Measurements from ENCODE around the gene GFRA4.
A peak's percentile ranks its signal among the peaks of the same experiment; 100 is the strongest.
"Not testable (repeated sequence)": the region's sequence is repeated elsewhere in the genome, so short reads cannot be mapped to it uniquely, and the experiment has no call there.

The GFRA4 gene

GRCh38 chr20:3652676-3653596 is 10.3 kb downstream of the GFRA4 start:
- peak; percentile 44 for DNase-seq

- DNase-seq: peak; percentile 41
These were observed 11.0 kb downstream of the GFRA4 start for GRCh38 chr20:3652221-3652620.

GRCh38 chr20:3651204-3651962 is 11.8 kb downstream of the GFRA4 start:
- DNase-seq: no peak

- no peak for DNase-seq
These were observed 14.2 kb downstream of the GFRA4 start for GRCh38 chr20:3648951-3649350.

GRCh38 chr20:3647473-3647872 is 15.7 kb downstream of the GFRA4 start:
- no peak for DNase-seq

GRCh38 chr20:3646651-3647050 is 16.5 kb downstream of the GFRA4 start:
- no peak for DNase-seq

- no peak for DNase-seq
These were observed 17.1 kb downstream of the GFRA4 start for GRCh38 chr20:3646067-3646440.

- DNase-seq: no peak
These were observed 17.7 kb downstream of the GFRA4 start for GRCh38 chr20:3645309-3646066.

GRCh38 chr20:3640259-3640658 is 22.9 kb downstream of the GFRA4 start:
- no peak for DNase-seq

GRCh38 chr20:3635346-3635745 is 27.9 kb downstream of the GFRA4 start:
- no peak for DNase-seq

- no peak for DNase-seq
These were observed 29.2 kb downstream of the GFRA4 start for GRCh38 chr20:3633913-3634478.

GRCh38 chr20:3632311-3633004 is 30.7 kb downstream of the GFRA4 start:
- DNase-seq: no peak

- DNase-seq: no peak
These were observed 31.7 kb downstream of the GFRA4 start for GRCh38 chr20:3631534-3631933.

GRCh38 chr20:3630429-3630828 is 32.8 kb downstream of the GFRA4 start:
- DNase-seq: no peak

- no peak for DNase-seq
These were observed 33.3 kb downstream of the GFRA4 start for GRCh38 chr20:3629893-3630292.

- DNase-seq: no peak
These were observed 34.5 kb downstream of the GFRA4 start for GRCh38 chr20:3628502-3629314.

GRCh38 chr20:3627476-3627875 is 35.7 kb downstream of the GFRA4 start:
- no peak for DNase-seq

- DNase-seq: no peak
These were observed 40.8 kb downstream of the GFRA4 start for GRCh38 chr20:3622406-3622805.

GRCh38 chr20:3621111-3621510 is 42.1 kb downstream of the GFRA4 start:
- DNase-seq: peak; percentile 61

GRCh38 chr20:3616250-3616649 is 46.9 kb downstream of the GFRA4 start:
- DNase-seq: no peak

- DNase-seq: not testable (repeated sequence)
These were observed 47.9 kb downstream of the GFRA4 start for GRCh38 chr20:3615171-3615840.

All from NCI-H187 treated with DMSO at 0.1 percent for 48 hours (cell line).